Ovary (tissue), 9 donors: ENCODE results near the gene SPP1. TPM values are rescaled to one million over a fixed set of nuclear protein-coding genes. Genes with fewer than 3 reads are reported as not detected.
"Not testable (repeated sequence)": the region's sequence is repeated elsewhere in the genome, so short reads cannot be mapped to it uniquely, and the experiment has no call there.

Source experiments
- DNase-seq, 5 donors: peaks; one replicate each; pipeline ENCODE4 v3.0.0-alpha.2; 2019 to 2020
- H3K27ac ChIP-seq, 2 donors: fragments of 200-600 bp; one replicate each; pipeline versions ENCODE4 v1.5.1 to v1.8.0; 2019 to 2022
- H3K27me3 ChIP-seq: fragments of 200-600 bp; one replicate; pipeline ENCODE4 v1.8.0; 2022
- H3K36me3 ChIP-seq: fragments of 200-600 bp; sonication (generic); one replicate; pipeline ENCODE4 v1.5.1; 2019
- H3K4me1 ChIP-seq: one replicate; pipeline ENCODE4 v1.8.1; 2013; ENCODE audit warnings: mild to moderate bottlenecking, moderate library complexity; ENCODE audit not compliant: insufficient read depth
- H3K4me3 ChIP-seq: fragments of 200-600 bp; sonication (generic); one replicate; pipeline ENCODE4 v1.5.1; 2017
- H3K9me3 ChIP-seq, 2 donors: fragments of 200-600 bp in 1 of 2; sonication (generic) in 1 of 2; one replicate each; pipeline versions ENCODE4 v1.5.1 to v1.8.1; 2013 to 2019; ENCODE audit warnings: mild to moderate bottlenecking in 1 of 2, moderate library complexity in 1 of 2
- CTCF ChIP-seq, 3 donors: fragments of 450-650 bp in 2 of 3; fragments of 200-600 bp in 1 of 3; IDR thresholded peaks; one replicate each; pipeline versions ENCODE4 v1.5.1 to v1.8.0; 2016 to 2022; ENCODE audit warnings: antibody characterized with exemption in 3 of 3, mild to moderate bottlenecking in 1 of 3
- EP300 ChIP-seq: sonication (generic); formaldehyde crosslinking; IDR thresholded peaks from one replicate; pipeline ENCODE4 v1.6.1; 2017; ENCODE audit warnings: antibody characterized with exemption
- POLR2A ChIP-seq: fragments of 450-650 bp; IDR thresholded peaks from one replicate; pipeline ENCODE4 v1.6.1; 2017; ENCODE audit warnings: antibody characterized with exemption, mild to moderate bottlenecking, moderate library complexity
- WGBS, 3 donors: extraction: QIAGEN DNeasy Blood & Tissue Kit in 1 of 3; methylation state at CpG; one replicate each; pipeline versions ENCODE4 v1.1.5 to v1.1.7; 2013 to 2017; 5-methylcytosine and 5-hydroxymethylcytosine counted together
- intact Hi-C, 4 donors: fragments of 100-400 bp; cut with DNase I; formaldehyde crosslinking; loops; one replicate each; pipeline versions ENCODE4 v1.11.0 to v1.15.1; 2022 to 2023
- polyA plus RNA-seq, 2 donors: library from polyadenylated mRNA; stranded (reverse); fragments of 200-250 nt in 1 of 2; fragments of 350-450 nt in 1 of 2; fragmentation: Illumina TruSeq in 1 of 2; extraction: RNeasy Lipid Tissue Mini Kit (QIAGEN cat#74804) in 1 of 2; gene quantifications; one replicate each; pipeline ENCODE4 v1.2.3, GENCODE V29; 2013 to 2014
- total RNA-seq, 7 donors: library from RNA; depleted of rRNA in 2 of 7; stranded (reverse); fragments of >200 nt in 2 of 7; fragmentation: NEBNext Ultra II Directional in 3 of 7; extraction: Animal tissue kit (Norgen Biotek cat#: 25700) in 3 of 7; gene quantifications; one replicate each; pipeline versions ENCODE4 v1.1.0 to v1.2.4, GENCODE V29; 2016 to 2023
- donor health status: DM: no; HTN: no; CAD: no; lungs with moderate emphysema.
- donor health status: DM: no; HTN: no; CAD: no.
- donor health status: Bipolar disorder and iron deficiency.
- donor health status: DM: yes; HTN: yes; CAD: no.
- donor health status: DM: no; HTN: no; CAD: no.
- donor health status: DM: yes; HTN: yes; CAD: no.

The SPP1 gene
- total and polyA plus RNA-seq, 9 donors, result 5.6 to 88.7 (median 23.7) TPM

GRCh38 chr4:87937523-87937922 is 38.0 kb upstream of the SPP1 start:
- H3K36me3 ChIP-seq, result no peaks in the 10 kb centered on the region
- H3K27ac ChIP-seq, result no peak overlapping the region
- no peaks in the 10 kb centered on the region for H3K4me1 ChIP-seq
- no peak overlapping the region for H3K4me3 ChIP-seq
- intact Hi-C loops, result no loop called here
- no peak for DNase-seq
- no peaks in the 10 kb centered on the region for H3K9me3 ChIP-seq
- WGBS, 3 donors, result 84 to 100% (median 86%) methylated on average over 1 of the region's 1 CpG
- no peaks in the 10 kb centered on the region for H3K27me3 ChIP-seq
- TF ChIP-seq POLR2A (no peak), CTCF (IDR thresholded peaks at IDR 0.05) (no peak), EP300 (no peak)

- intact Hi-C loops, result loop anchor here in 1 of 4 donors (1.0 kb wide), 1 partner anchor 12 kb away; no protein-coding TSS in a partner anchor
- Histone ChIP-seq H3K4me1 (no peaks in the 10 kb centered on the region), H3K27ac (no peak overlapping the region), H3K36me3 (no peaks in the 10 kb centered on the region), H3K9me3 (no peaks in the 10 kb centered on the region), H3K27me3 (no peaks in the 10 kb centered on the region), H3K4me3 (no peak overlapping the region)
- no peak for DNase-seq
- TF ChIP-seq POLR2A (no peak), CTCF (IDR thresholded peaks at IDR 0.05) (no peak), EP300 (no peak)
These were observed 36.8 kb upstream of the SPP1 start for GRCh38 chr4:87938746-87939145.

GRCh38 chr4:87939978-87940690 is 35.4 kb upstream of the SPP1 start:
- H3K4me3 ChIP-seq, result no peak overlapping the region
- H3K9me3 ChIP-seq, result no peaks in the 10 kb centered on the region
- no peaks in the 10 kb centered on the region for H3K4me1 ChIP-seq
- no peak for TF ChIP-seq CTCF (IDR thresholded peaks at IDR 0.05)
- no peak for TF ChIP-seq POLR2A
- no peak for TF ChIP-seq EP300
- DNase-seq, result no peak
- intact Hi-C loops, result no loop called here
- H3K36me3 ChIP-seq, result no peaks in the 10 kb centered on the region
- no peak overlapping the region for H3K27ac ChIP-seq
- no peaks in the 10 kb centered on the region for H3K27me3 ChIP-seq
- 42 to 48% (median 46%) methylated on average over 2 of the region's 2 CpGs for WGBS, 3 donors

- 83 to 96% (median 95%) methylated on average over 2 of the region's 2 CpGs for WGBS, 3 donors
- H3K9me3 ChIP-seq, H3K4me3 ChIP-seq, H3K27me3 ChIP-seq, H3K27ac ChIP-seq, DNase-seq, H3K4me1 ChIP-seq, H3K36me3 ChIP-seq, intact Hi-C loops: not testable (repeated sequence)
These were observed 34.7 kb upstream of the SPP1 start for GRCh38 chr4:87940809-87941208.

GRCh38 chr4:87941537-87942392 is 33.7 kb upstream of the SPP1 start:
- Histone ChIP-seq H3K4me1 (no peaks in the 10 kb centered on the region), H3K27me3 (no peaks in the 10 kb centered on the region)

More at GRCh38 chr4:87941537-87942392, 33.7 kb upstream of the SPP1 start:
- WGBS, 3 donors, result 40 to 57% (median 47%) methylated on average over 5 of the region's 5 CpGs
- Histone ChIP-seq H3K27ac (no peak overlapping the region), H3K4me3 (no peak overlapping the region), H3K9me3 (no peaks in the 10 kb centered on the region), H3K36me3 (no peaks in the 10 kb centered on the region)
- TF ChIP-seq EP300, result no peak
- DNase-seq, result no peak
- intact Hi-C loops, result no loop called here
